ENCODE measurements around the gene ACSS3.
A peak's percentile ranks its signal among the peaks of the same experiment; 100 is the strongest.

ACSS3 gene

DNA sequence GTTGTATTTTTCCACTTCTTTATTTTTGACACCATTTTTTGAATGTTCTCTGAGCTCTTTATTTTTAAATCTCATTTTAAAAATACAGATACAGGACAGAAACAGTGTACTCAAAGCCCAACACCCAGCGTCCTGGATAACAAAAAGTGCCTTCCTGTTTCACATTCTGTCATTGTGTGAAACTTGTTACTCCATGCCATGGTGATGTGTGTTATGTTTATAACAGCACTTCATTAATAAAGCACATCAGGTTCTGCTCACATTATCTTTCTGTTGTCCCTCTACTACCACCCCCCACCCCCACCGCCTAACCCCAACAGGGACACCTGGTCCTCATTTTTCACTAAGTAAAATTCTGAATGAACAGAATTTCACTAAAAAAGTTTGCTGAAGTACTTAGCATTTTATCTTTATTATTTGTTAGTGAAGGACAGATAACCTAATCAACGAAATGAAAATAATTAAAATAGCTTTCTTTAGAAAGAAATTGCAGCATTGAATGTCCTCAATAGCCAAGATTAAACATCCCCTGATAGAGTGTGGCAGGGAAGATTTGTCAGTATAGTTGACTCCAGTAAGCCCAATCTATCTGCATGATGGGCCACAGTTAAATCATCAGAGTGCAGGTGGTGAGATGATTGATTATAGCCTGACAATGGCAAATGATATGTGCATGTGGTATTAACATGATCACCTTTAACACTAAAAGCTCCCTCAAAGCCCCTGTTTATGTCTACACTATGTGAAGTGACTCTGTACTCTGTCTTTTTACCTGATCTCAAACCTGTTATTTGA is 153.9 kb downstream of the ACSS3 start:
- no peak for DNase-seq (ENCODE audit: low read depth)

DNA sequence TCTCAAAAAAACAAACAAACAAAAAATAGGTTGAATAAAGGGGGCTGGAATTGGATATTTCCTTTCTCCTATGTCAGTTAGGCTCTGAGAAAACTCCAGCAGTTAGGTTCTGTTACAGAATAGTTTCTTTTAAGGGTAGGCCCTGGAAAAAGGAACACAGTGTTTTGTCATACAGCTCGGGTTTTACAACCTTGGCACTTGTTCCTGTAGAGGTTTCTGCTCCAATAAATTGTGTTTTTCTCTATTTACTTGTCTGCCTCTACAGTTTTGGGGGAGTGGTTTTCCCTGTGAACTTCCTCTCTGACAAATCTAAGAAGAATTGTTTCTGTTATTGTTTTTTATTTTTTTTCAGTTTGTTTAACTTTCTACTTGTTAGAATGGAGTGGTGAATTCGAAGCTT is 167.6 kb downstream of the ACSS3 start:
- no peak for DNase-seq (ENCODE audit: low read depth)

DNA sequence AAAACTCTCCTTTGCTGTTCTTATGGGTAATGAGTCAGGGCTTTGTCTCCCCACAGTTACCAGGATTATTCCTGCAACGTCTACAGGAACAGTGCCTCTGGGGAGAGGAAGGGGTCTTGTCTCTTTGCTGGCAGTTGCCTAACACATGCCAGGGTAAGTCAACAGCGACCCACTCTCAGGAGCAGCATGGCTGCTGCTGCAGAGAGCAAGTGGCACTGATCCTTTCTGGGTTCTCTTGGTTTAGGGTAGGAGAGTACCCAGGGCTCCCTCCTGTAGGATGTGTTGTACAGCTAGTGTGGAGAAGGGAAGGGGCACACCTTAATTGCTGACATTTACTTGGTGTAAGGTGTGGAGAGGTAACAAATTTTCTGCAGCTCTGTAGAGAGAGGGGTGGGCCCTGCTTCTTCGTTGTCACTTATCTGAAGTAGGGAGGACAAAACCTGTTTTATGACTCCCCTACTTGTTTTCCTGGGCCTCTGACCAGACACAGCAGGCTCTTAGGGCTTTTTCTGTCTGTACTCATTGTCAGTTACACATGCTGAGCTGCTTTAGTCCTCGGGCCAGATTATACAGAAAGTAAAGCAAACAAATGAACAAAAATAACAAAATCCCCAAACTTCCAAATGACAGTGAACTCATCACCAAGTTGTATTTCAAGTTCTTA is 168.2 kb downstream of the ACSS3 start:
- DNase-seq (ENCODE audit: low read depth) = no peak

DNA sequence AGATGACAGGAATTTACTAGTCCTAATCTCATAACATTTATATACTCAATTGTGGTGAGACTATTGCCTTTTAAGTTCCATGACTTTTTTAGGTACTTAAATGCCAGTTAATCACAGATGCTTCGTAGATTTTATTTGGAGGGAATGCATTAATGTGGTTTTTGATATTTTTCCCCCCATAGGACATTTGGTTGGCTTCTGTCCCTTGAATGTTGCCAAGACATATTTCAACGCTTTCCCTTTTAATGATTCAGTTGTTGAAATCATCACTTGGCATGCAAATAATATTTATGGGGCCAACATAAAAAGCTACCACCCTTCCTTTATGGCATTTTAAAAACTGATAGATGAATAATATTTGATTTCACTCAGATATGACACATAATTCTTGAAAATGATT is 172.1 kb downstream of the ACSS3 start:
- DNase-seq (ENCODE audit: low read depth) = no peak

DNA sequence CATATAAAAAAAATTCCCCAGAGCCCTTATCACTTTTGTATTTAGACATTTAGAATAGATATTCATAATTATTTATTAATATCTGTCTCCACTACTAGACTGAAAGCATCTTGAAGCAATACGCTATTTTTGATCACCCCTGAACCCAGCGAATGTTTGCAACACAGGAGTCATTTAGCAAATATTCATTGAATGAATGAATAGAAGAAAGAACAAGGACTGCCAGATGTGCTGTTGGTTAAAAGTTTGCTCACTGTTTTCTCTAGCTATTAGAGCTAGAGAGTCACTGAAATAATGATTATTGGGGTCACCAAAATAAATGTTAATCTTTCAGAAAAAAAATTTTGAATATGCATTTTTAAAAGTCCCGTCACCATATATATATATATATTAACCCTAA is 174.3 kb downstream of the ACSS3 start:
- no peak for DNase-seq (ENCODE audit: low read depth)

GRCh38 chr12:81253360-81253759 is 175.5 kb downstream of the ACSS3 start:
- DNase-seq (ENCODE audit: low read depth) = no peak

DNA sequence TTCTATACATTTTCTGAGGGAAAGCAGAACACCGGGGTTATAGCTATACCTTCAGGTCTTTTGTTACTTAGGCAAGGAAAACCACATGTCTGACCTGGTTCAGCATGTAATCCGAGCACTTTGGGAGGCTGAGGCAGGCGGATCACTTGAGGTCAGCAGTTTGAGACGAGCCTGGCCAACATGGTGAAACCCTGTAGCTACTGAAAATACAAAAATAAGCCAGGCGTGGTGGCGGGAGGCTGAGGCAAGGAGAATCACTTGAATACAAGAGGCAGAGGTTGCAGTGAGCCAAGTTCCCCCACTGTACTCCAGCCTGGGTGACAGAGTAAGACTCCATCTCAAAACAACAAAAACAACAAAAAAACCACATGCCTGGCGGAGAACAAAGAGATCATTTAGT is 177.6 kb downstream of the ACSS3 start:
- DNase-seq (ENCODE audit: low read depth) = no peak

GRCh38 chr12:81255947-81256346 is 178.1 kb downstream of the ACSS3 start:
- DNase-seq (ENCODE audit: low read depth) = no peak

- no peak for DNase-seq (ENCODE audit: low read depth)
Observed at GRCh38 chr12:81257947-81258551, 180.2 kb downstream of the ACSS3 start.

DNA sequence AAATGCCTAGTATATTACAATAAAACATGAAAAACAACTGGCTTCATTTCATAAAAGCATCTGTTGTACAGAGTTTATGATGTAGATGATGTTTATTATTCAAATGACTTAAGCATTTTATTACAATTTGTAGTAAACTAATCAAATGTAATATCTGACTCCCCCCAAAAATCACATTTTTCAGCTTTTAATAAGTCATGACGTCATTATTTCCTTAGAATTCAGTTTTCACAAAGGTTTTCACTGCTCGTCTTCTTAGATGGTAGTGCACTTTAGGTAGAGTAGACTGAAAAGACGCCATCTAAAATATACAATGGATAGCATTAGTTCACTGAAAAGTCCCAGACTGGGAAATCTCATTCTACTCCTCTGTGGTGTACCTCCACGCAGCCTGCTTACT is 181.5 kb downstream of the ACSS3 start:
- no peak for DNase-seq (ENCODE audit: low read depth)

DNA sequence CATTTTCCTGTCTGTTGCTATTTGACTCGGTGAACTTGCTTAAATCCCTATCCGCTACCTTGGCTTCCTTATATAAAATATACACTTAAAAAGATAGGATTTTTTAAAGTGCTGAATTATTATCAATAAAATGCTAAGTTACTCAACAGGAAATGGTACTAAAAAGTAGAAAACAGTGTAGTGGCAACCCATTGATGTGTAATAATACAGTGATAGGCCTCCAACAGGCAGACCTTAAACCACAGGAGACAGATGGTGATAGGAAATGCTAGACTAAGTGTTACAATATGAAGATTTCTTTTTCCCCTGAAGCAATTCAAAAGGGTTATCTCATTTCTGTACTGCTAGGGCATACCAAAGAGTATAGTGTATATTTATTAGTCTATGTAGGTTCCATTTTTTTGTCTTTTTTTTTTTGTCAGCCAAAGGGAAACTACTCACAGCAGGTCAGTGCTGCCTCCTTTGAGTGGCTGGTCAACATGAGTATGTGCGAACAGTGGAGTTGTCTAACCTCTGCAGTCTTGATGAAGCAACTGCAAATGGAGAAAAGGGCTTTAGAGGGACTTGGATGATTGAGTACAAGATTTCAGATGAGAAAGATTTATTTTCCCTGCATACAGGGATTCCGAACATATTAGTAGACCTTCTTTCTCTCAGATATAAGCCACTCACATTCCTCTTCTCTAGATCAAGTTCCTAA is 183.8 kb downstream of the ACSS3 start:
- no peak for DNase-seq (ENCODE audit: low read depth)

GRCh38 chr12:81263072-81263471 is 185.2 kb downstream of the ACSS3 start:
- DNase-seq (ENCODE audit: low read depth) = no peak

GRCh38 chr12:81270385-81270784 is 192.5 kb downstream of the ACSS3 start:
- DNase-seq (ENCODE audit: low read depth) = no peak

DNA sequence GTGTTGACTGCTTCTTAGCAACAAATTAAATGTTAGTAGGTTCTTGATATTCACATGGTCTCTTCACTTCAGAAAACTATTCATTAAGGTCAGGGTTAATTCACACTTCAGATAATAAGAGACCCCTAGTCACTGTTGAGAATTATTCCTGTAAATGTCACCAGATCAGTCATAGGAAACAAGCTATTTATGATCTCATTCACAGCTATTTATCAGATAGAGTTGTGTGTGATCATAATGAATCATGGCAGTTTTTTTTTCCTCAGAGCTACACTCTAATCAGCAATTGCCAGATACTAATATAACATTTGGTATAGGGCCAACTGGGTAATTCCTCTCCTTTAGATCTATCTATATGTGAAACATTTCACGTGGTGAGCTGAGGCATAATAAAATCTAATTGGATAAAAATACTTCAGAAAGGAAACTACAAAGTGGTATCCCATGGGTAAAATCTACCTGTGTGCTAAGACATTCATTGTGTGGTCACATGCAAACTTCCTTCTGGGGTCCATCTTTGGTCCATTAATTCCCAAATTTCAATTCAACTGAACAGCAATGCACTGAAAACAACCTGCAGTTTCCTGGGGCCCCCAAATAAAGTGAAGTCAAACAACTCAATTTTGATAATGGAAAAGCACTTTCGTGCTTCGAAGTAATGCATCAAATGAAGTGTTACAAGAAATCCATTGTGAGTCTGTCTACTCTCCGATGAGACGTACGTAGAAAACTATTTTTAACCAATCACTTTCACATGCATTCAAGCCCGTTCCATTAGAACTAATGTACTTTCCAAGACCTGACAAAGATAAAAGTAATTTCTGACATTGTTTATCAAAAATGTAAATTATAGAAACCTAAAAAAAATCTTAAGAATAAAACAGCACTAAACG is 197.0 kb downstream of the ACSS3 start:
- DNase-seq (ENCODE audit: low read depth) = no peak

- no peak for DNase-seq (ENCODE audit: low read depth)
Observed at GRCh38 chr12:81284137-81284536, 206.3 kb downstream of the ACSS3 start.

GRCh38 chr12:81288651-81289050 is 210.8 kb downstream of the ACSS3 start:
- no peak for DNase-seq (ENCODE audit: low read depth)

DNA sequence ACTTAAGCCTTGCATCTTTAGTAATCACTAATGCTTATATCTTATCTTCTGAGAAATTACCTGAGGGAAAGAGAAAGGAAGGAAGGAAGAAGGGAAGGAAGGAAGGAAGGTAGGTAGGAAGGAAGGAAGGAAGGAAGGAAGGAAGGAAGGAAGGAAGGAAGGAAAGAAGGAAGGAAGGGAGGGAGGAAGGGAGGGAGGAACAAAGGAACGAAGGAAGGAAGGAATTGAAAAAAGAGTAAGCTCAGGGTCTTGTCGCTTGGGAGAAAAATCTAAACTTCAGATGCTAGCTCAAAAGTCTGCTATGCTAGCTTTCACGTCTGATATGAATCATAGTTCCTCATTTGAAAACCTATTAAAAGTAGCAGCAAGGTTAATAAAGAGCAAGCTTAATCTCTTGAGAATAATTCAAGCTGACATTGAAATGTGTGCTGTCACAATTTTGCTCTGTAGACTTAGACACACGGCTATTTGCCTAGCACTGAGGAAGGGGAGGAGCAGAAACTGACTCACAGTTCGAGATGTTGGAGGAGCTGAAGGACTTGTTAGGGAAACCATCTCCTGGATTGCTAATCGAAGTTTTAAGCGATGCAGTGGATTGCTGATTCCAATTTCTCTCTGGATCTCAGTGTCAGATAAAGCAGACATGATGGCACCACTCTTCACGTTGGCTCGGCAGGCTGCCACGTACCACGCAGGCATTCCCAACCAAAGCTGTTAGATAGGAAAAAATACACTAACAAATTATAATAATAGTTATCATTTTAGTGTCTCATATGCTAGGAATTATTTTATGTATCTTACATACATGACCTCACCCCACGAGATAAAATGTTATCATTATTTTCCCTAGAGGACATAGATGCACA is 216.7 kb downstream of the ACSS3 start:
- DNase-seq (ENCODE audit: low read depth) = no peak

DNA sequence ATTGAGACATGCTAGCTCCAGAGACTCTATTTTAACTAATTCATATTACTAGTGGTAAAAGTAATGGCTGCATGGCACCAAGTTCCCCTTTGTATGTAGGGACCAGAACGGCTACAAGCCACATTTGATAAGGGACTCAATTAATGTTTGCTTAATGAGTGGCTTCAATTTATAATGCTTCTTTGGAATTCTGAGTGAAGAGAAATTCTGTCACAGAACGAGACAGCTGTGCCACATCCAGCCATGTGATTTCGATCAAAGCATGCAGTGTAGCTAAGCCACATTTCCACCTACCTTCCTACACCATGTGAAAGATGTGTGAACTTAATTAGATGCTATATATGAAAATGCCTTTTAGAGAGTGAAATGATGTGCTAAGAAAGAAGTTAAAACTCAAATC is 217.4 kb downstream of the ACSS3 start:
- no peak for DNase-seq (ENCODE audit: low read depth)

DNA sequence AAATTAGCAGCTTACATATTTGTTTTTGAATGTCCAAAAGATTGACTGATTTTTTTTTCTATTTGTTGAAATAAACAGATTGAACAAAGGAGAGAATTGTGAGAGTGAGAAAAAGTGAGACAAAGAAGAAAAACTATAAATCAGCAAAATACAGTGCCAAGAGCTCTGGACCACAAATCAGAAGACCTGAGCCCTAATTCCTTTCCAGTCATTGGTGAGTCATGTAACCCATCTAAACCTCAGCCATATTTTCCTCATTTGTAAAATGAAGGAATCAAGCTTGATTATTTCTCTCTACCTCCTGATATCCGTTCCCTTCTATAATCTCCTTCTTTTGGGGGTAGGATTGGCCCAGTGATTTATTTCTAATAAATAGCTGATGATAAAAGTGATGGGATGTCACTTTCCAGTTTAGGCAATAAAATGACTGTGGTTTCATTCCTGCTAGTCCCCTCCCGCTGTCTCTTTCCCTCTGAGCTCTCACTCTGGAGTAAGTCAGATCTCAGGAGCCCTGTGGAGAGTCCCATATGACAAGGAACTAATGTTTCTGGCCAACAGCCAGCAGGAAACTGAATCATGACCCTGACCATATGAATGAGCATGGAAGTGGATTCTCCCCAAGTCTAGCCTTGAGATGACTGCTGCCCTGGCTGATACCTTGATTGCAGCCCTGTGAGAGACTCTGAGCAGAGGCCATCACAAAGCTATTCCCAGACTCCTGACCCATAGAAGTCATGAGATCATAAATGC is 218.9 kb downstream of the ACSS3 start:
- DNase-seq (ENCODE audit: low read depth) = peak; percentile 72

DNA sequence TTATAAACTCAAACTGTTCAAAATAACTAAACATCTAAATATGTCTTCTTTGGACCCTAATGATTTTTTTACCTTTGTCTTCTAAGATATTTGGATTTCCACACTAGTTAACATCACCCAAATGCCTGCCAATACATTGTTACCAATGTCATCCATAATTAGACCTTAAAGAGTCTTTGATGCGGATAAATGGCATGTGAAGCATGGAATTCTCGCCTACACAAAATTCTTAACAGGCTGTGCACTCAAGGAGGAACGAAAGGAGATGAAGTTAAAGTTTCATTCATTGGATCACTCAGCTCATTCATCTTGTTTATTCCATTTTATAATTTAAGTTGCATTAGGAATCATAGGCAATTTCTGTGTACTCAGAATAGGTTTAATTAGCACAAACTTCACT is 219.7 kb downstream of the ACSS3 start:
- no peak for DNase-seq (ENCODE audit: low read depth)
